AG04449 (cell line): ENCODE measurements around the gene MYO1G.

Experiments used
- CTCF ChIA-PET: fragments of 350-600 bp; formaldehyde crosslinking; extraction: SDS; loops from one replicate; lab custom pipeline; 2021; ENCODE audit warnings: antibody characterized with exemption; lab: Yijun Ruan, JAX
- POLR2A ChIA-PET: fragments of 400-600, 350-600 bp; formaldehyde crosslinking; extraction: SDS; loops from one replicate; lab custom pipeline; 2020; ENCODE audit warnings: antibody characterized with exemption, inconsistent platforms; lab: Yijun Ruan, JAX
- DNase-seq: peaks from one replicate; pipeline ENCODE4 v3.0.0-alpha.2; 2010; ENCODE audit warnings: low read depth, low spot score
- H3K4me3 ChIP-seq: 2 replicates; pipeline ENCODE4 v1.5.1; 2011; ENCODE audit warnings: low read depth, mild to moderate bottlenecking, control low read depth, low read length
- CTCF ChIP-seq: IDR thresholded peaks from one replicate; pipeline ENCODE4 v1.5.1; 2011; ENCODE audit warnings: mild to moderate bottlenecking, moderate library complexity, low read length, control low read depth, inconsistent platforms; ENCODE audit not compliant: insufficient read depth; ENCODE audit errors: missing control alignments

The MYO1G gene

GRCh38 chr7:44970523-44971051, 8.2 kb downstream of the MYO1G start:
- no peak for DNase-seq
- H3K4me3 ChIP-seq, result no peak overlapping the region
- TF ChIP-seq CTCF, result no peak
- ChIA-PET POLR2A (no interaction called here), CTCF (interaction anchor here (1.0 to 6.0 kb wide), 2 partner anchors 12 to 166 kb away, joined by 4 to 80 read pairs; no protein-coding TSS in a partner anchor)

GRCh38 chr7:44969701-44970522, 8.9 kb downstream of the MYO1G start:
- CTCF ChIA-PET, result interaction anchor here (6.0 kb wide), 1 partner anchor 167 kb away, joined by 80 read pairs; no protein-coding TSS in a partner anchor

GRCh38 chr7:44969049-44969700, 9.6 kb downstream of the MYO1G start:
- H3K4me3 ChIP-seq, result no peak overlapping the region
- ChIA-PET CTCF (interaction anchor here (6.0 kb wide), 1 partner anchor 167 kb away, joined by 80 read pairs; no protein-coding TSS in a partner anchor), POLR2A (no interaction called here)
- no peak for DNase-seq
- no peak for TF ChIP-seq CTCF

More at GRCh38 chr7:44969701-44970522, 8.9 kb downstream of the MYO1G start:
- POLR2A ChIA-PET, result no interaction called here
- no peak for DNase-seq
- H3K4me3 ChIP-seq, result no peak overlapping the region
- no peak for TF ChIP-seq CTCF

- ChIA-PET POLR2A (no interaction called here), CTCF (no interaction called here)
- DNase-seq, result no peak
- TF ChIP-seq CTCF, result peak; percentile 30
- no peak overlapping the region for H3K4me3 ChIP-seq
Measured at GRCh38 chr7:44967571-44968446, 11.0 kb downstream of the MYO1G start.

- POLR2A ChIA-PET, result no interaction called here
- TF ChIP-seq CTCF, result no peak
- no peak overlapping the region for H3K4me3 ChIP-seq
- CTCF ChIA-PET, result no interaction called here
- DNase-seq, result no peak
Measured at GRCh38 chr7:44966731-44967538, 11.9 kb downstream of the MYO1G start.
